NCI-H2081 treated with DMSO at 0.1 percent for 48 hours (cell line): ENCODE results near the gene TEKT5.
"Not testable (repeated sequence)": the region's sequence is repeated elsewhere in the genome, so short reads cannot be mapped to it uniquely, and the experiment has no call there.

Experiments used
- DNase-seq: peaks from one replicate; lab custom pipeline; 2025; lab: John Stamatoyannopoulos, UW

Gene TEKT5

GRCh38 chr16:10633429-10633828 is 61.3 kb downstream of the TEKT5 start:
- DNase-seq: not testable (repeated sequence)

- DNase-seq: no peak
Measured at GRCh38 chr16:10631886-10632285, 62.8 kb downstream of the TEKT5 start.

- DNase-seq: no peak
Measured at GRCh38 chr16:10629592-10629963, 65.2 kb downstream of the TEKT5 start.

GRCh38 chr16:10625595-10626357 is 69.0 kb downstream of the TEKT5 start:
- DNase-seq: no peak

GRCh38 chr16:10624527-10624926 is 70.2 kb downstream of the TEKT5 start:
- DNase-seq: no peak

- DNase-seq: no peak
Measured at GRCh38 chr16:10623059-10623458, 71.7 kb downstream of the TEKT5 start.

GRCh38 chr16:10622036-10622921 is 72.5 kb downstream of the TEKT5 start:
- no peak for DNase-seq

GRCh38 chr16:10621216-10621949 is 73.3 kb downstream of the TEKT5 start:
- not testable (repeated sequence) for DNase-seq

GRCh38 chr16:10620120-10620519 is 74.6 kb downstream of the TEKT5 start:
- DNase-seq: no peak

- no peak for DNase-seq
Measured at GRCh38 chr16:10619271-10619849, 75.4 kb downstream of the TEKT5 start.

- DNase-seq: no peak
Measured at GRCh38 chr16:10618710-10619209, 76.0 kb downstream of the TEKT5 start.

- no peak for DNase-seq
Measured at GRCh38 chr16:10617662-10618420, 76.9 kb downstream of the TEKT5 start.

GRCh38 chr16:10616756-10617640 is 77.7 kb downstream of the TEKT5 start:
- no peak for DNase-seq

GRCh38 chr16:10616419-10616755 is 78.3 kb downstream of the TEKT5 start:
- DNase-seq: no peak

- DNase-seq: no peak
Measured at GRCh38 chr16:10614685-10615084, 80.0 kb downstream of the TEKT5 start.

- DNase-seq: no peak
Measured at GRCh38 chr16:10613785-10614485, 80.8 kb downstream of the TEKT5 start.

- DNase-seq: no peak
Measured at GRCh38 chr16:10612649-10613179, 82.0 kb downstream of the TEKT5 start.

GRCh38 chr16:10611825-10612342 is 82.8 kb downstream of the TEKT5 start:
- DNase-seq: no peak
